NT2/D1 (cell line): Measurements from ENCODE around the gene SLC66A2.

Source experiments
- DNase-seq: peaks from one replicate; pipeline ENCODE4 v3.0.0-alpha.2; 2011; ENCODE audit warnings: low read depth, low spot score
- H3K27me3 ChIP-seq: 2 replicates; pipeline ENCODE4 v1.6.0; 2011; ENCODE audit warnings: mild to moderate bottlenecking; ENCODE audit not compliant: insufficient read length, insufficient read depth
- H3K36me3 ChIP-seq: 2 replicates; pipeline ENCODE4 v1.6.1; 2011; ENCODE audit warnings: mild to moderate bottlenecking, low read length, mixed read lengths; ENCODE audit not compliant: insufficient read depth, insufficient read length
- H3K4me1 ChIP-seq: 2 replicates; pipeline ENCODE4 v1.5.1; 2011; ENCODE audit not compliant: insufficient read depth, insufficient read length
- H3K4me3 ChIP-seq: 2 replicates; pipeline ENCODE4 v1.5.1; 2011; ENCODE audit warnings: low read depth; ENCODE audit not compliant: insufficient read length
- H3K9ac ChIP-seq: 2 replicates; pipeline ENCODE4 v1.6.0; 2011; ENCODE audit warnings: low read depth; ENCODE audit not compliant: insufficient read length
- H3K9me3 ChIP-seq: 2 replicates; pipeline ENCODE4 v1.5.1; 2011; ENCODE audit warnings: mild to moderate bottlenecking, low read length; ENCODE audit not compliant: insufficient read depth
- SUZ12 ChIP-seq: IDR thresholded peaks from 2 replicates; pipeline ENCODE4 v1.6.1; 2011; ENCODE audit not compliant: insufficient read length, insufficient read depth; ENCODE audit errors: extremely low read depth
- YY1 ChIP-seq: IDR thresholded peaks from 2 replicates; pipeline ENCODE4 v1.6.1; 2011; ENCODE audit not compliant: insufficient read length, insufficient read depth
- ZNF274 ChIP-seq: IDR thresholded peaks from 2 replicates; pipeline ENCODE4 v1.6.1; 2011; ENCODE audit warnings: mild to moderate bottlenecking, low read depth, low read length

Gene SLC66A2

GRCh38 chr18:79897940-79898625 is 53.4 kb downstream of the SLC66A2 start:
- H3K9me3 ChIP-seq = peaks cover 56% of the 10 kb centered on the region
- no peaks in the 10 kb centered on the region for H3K27me3 ChIP-seq
- no peak overlapping the region for H3K9ac ChIP-seq
- DNase-seq = no peak
- no peak overlapping the region for H3K4me3 ChIP-seq
- TF ChIP-seq YY1 = no peak
- TF ChIP-seq ZNF274 = no peak
- no peak for TF ChIP-seq SUZ12
- peaks cover 3% of the 10 kb centered on the region for H3K36me3 ChIP-seq
- no peaks in the 10 kb centered on the region for H3K4me1 ChIP-seq

- Histone ChIP-seq H3K4me3 (no peak overlapping the region), H3K9ac (no peak overlapping the region), H3K27me3 (no peaks in the 10 kb centered on the region), H3K9me3 (peaks cover 57% of the 10 kb centered on the region), H3K36me3 (no peaks in the 10 kb centered on the region), H3K4me1 (no peaks in the 10 kb centered on the region)
- DNase-seq = no peak
- TF ChIP-seq SUZ12 = no peak
- no peak for TF ChIP-seq YY1
- no peak for TF ChIP-seq ZNF274
Observed at GRCh38 chr18:79896738-79897137, 54.7 kb downstream of the SLC66A2 start.

GRCh38 chr18:79890674-79891073 is 60.8 kb downstream of the SLC66A2 start:
- Histone ChIP-seq H3K36me3 (no peaks in the 10 kb centered on the region), H3K4me3 (no peak overlapping the region), H3K27me3 (no peaks in the 10 kb centered on the region), H3K4me1 (no peaks in the 10 kb centered on the region), H3K9me3 (peaks cover 28% of the 10 kb centered on the region), H3K9ac (no peak overlapping the region)
- no peak for TF ChIP-seq SUZ12
- TF ChIP-seq ZNF274 = no peak
- TF ChIP-seq YY1 = no peak
- no peak for DNase-seq

- Histone ChIP-seq H3K27me3 (no peaks in the 10 kb centered on the region), H3K9ac (no peak overlapping the region), H3K4me1 (peaks cover 4% of the 10 kb centered on the region), H3K9me3 (peaks cover 18% of the 10 kb centered on the region), H3K4me3 (no peak overlapping the region), H3K36me3 (no peaks in the 10 kb centered on the region)
- TF ChIP-seq ZNF274 (no peak), YY1 (no peak), SUZ12 (no peak)
- no peak for DNase-seq
Observed at GRCh38 chr18:79889569-79889968, 61.9 kb downstream of the SLC66A2 start.

GRCh38 chr18:79888016-79888415 is 63.4 kb downstream of the SLC66A2 start:
- Histone ChIP-seq H3K4me1 (peaks cover 4% of the 10 kb centered on the region), H3K9ac (no peak overlapping the region), H3K4me3 (no peak overlapping the region), H3K9me3 (peaks cover 5% of the 10 kb centered on the region; the same call in 1 of the 2 replicates), H3K27me3 (no peaks in the 10 kb centered on the region), H3K36me3 (no peaks in the 10 kb centered on the region)
- no peak for DNase-seq
- no peak for TF ChIP-seq ZNF274
- no peak for TF ChIP-seq SUZ12
- TF ChIP-seq YY1 = no peak

- Histone ChIP-seq H3K4me1 (peaks cover 4% of the 10 kb centered on the region), H3K9me3 (peaks cover 5% of the 10 kb centered on the region; the same call in 1 of the 2 replicates), H3K4me3 (no peak overlapping the region), H3K36me3 (no peaks in the 10 kb centered on the region), H3K9ac (no peak overlapping the region), H3K27me3 (no peaks in the 10 kb centered on the region)
- TF ChIP-seq ZNF274 = no peak
- TF ChIP-seq YY1 = no peak
- TF ChIP-seq SUZ12 = no peak
- no peak for DNase-seq
Observed at GRCh38 chr18:79887181-79888000, 64.1 kb downstream of the SLC66A2 start.
